Esophagus muscularis mucosa (tissue), 4 donors: ENCODE data around the gene LYVE1. TPM values are rescaled to one million over a fixed set of nuclear protein-coding genes. Genes with fewer than 3 reads are reported as not detected.

ENCODE experiments used
- DNase-seq: peaks from one replicate; pipeline ENCODE4 v3.0.0-alpha.2; 2017; ENCODE audit errors: extremely low spot score
- H3K27ac ChIP-seq, 4 donors: fragments of 200-600 bp; sonication (generic); replicated peaks in 1 of 4; 1 replicate in 3 of 4; 2 replicates in 1 of 4; pipeline ENCODE4 v1.5.1; 2016 to 2019; ENCODE audit warnings: mild to moderate bottlenecking in 1 of 4
- H3K27me3 ChIP-seq, 4 donors: fragments of 200-600 bp; sonication (generic); one replicate each; pipeline versions ENCODE4 v1.5.1 to v1.6.0; 2016 to 2019
- H3K36me3 ChIP-seq, 4 donors: fragments of 200-600 bp; sonication (generic); one replicate each; pipeline ENCODE4 v1.5.1; 2016 to 2019
- H3K4me1 ChIP-seq, 4 donors: fragments of 200-600 bp; sonication (generic); one replicate each; pipeline ENCODE4 v1.5.1; 2016 to 2019
- H3K4me3 ChIP-seq, 4 donors: fragments of 200-600 bp; sonication (generic); 1 replicate in 2 of 4; 2 replicates in 2 of 4; pipeline ENCODE4 v1.5.1; 2016 to 2019; ENCODE audit warnings: mild to moderate bottlenecking in 4 of 4, moderate library complexity in 1 of 4
- H3K9me3 ChIP-seq, 4 donors: fragments of 200-600 bp; sonication (generic); 1 replicate in 3 of 4; 2 replicates in 1 of 4; pipeline ENCODE4 v1.5.1; 2016 to 2019
- CTCF ChIP-seq, 3 experiments: fragments of 200-600 bp in 2 of 3; fragments of 450-650 bp in 1 of 3; sonication (generic) in 2 of 3; IDR thresholded peaks; one replicate each; pipeline ENCODE4 v1.5.1; 2017 to 2019; ENCODE audit warnings: antibody characterized with exemption in 3 of 3, mild to moderate bottlenecking in 2 of 3, moderate library complexity in 1 of 3
- EP300 ChIP-seq: sonication (generic); formaldehyde crosslinking; IDR thresholded peaks from one replicate; pipeline ENCODE4 v1.6.1; 2017; ENCODE audit warnings: antibody characterized with exemption
- POLR2A ChIP-seq: fragments of 450-650 bp; IDR thresholded peaks from one replicate; pipeline ENCODE4 v1.6.1; 2017; ENCODE audit warnings: antibody characterized with exemption, moderate library complexity, mild to moderate bottlenecking, low read depth
- POLR2AphosphoS5 ChIP-seq, 2 donors: sonication (generic); formaldehyde crosslinking; IDR thresholded peaks; one replicate each; pipeline ENCODE4 v1.6.1; 2017; ENCODE audit warnings: antibody characterized with exemption in 2 of 2
- WGBS: methylation state at CpG from one replicate; pipeline ENCODE4 v1.1.5; 2018; 5-methylcytosine and 5-hydroxymethylcytosine counted together
- intact Hi-C: fragments of 100-400 bp; cut with DNase I; formaldehyde crosslinking; loops from one replicate; pipeline ENCODE4 v1.15.1; 2023
- total RNA-seq, 4 donors: library from RNA; depleted of rRNA; stranded (reverse); fragments of >200 nt; gene quantifications; one replicate each; pipeline versions ENCODE4 v1.1.0 to v1.2.1, GENCODE V29; 2016

LYVE1 gene
- total RNA-seq, 4 donors from 2014 or later = 59.5 to 150 (median 74.3) TPM

DNA sequence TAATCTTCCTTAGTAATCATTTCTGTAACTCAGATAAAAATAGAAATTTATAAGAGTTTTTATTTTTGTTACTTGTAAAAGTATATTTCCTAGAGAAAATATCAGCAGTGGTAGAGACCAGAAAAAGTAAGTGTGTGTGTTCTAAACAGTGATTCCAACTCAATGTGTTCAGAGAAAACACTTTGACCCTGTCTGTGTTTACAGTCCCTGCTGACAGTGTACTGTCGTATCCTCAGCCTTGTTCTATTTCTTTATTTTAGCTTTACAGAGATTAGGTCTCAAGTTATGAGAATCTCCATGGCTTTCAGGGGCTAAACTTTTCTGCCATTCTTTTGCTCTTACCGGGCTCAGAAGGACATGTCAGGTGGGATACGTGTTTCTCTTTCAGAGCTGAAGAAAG is 10.2 kb downstream of the LYVE1 start:
- Histone ChIP-seq H3K4me3 (no peak overlapping the region), H3K27ac (no peak overlapping the region), H3K9me3 (no peaks in the 10 kb centered on the region), H3K27me3 (no peaks in the 10 kb centered on the region), H3K4me1 (no peaks in the 10 kb centered on the region), H3K36me3 (no peaks in the 10 kb centered on the region)
- 79% methylated on average over 3 of the region's 3 CpGs for WGBS
- intact Hi-C loops = no loop called here
- no peak for DNase-seq
- TF ChIP-seq POLR2A (no peak), POLR2AphosphoS5 (IDR thresholded peaks at IDR 0.05) (no peak), EP300 (no peak), CTCF (IDR thresholded peaks at IDR 0.05) (no peak)

GRCh38 chr11:10556590-10556989 is 11.9 kb downstream of the LYVE1 start:
- Histone ChIP-seq H3K4me1 (no peaks in the 10 kb centered on the region), H3K27ac (no peak overlapping the region), H3K36me3 (no peaks in the 10 kb centered on the region), H3K27me3 (no peaks in the 10 kb centered on the region), H3K4me3 (no peak overlapping the region), H3K9me3 (no peaks in the 10 kb centered on the region)
- DNase-seq = no peak
- intact Hi-C loops = no loop called here
- WGBS = 69% methylated on average over 1 of the region's 1 CpG
- TF ChIP-seq POLR2A = no peak

- no peaks in the 10 kb centered on the region for H3K4me1 ChIP-seq
- intact Hi-C loops = no loop called here
- no peaks in the 10 kb centered on the region for H3K27me3 ChIP-seq
- WGBS = 83% methylated on average over 3 of the region's 3 CpGs
- no peak overlapping the region for H3K4me3 ChIP-seq
- H3K36me3 ChIP-seq = no peaks in the 10 kb centered on the region
- no peak for TF ChIP-seq POLR2A
- TF ChIP-seq POLR2AphosphoS5 (IDR thresholded peaks at IDR 0.05) = no peak
- TF ChIP-seq EP300 = no peak
- no peak for TF ChIP-seq CTCF (IDR thresholded peaks at IDR 0.05)
- no peaks in the 10 kb centered on the region for H3K9me3 ChIP-seq
- no peak overlapping the region for H3K27ac ChIP-seq
- DNase-seq = no peak
Measured at GRCh38 chr11:10551845-10552352, 16.6 kb downstream of the LYVE1 start.

- intact Hi-C loops = no loop called here
- H3K27me3 ChIP-seq = no peaks in the 10 kb centered on the region
- H3K36me3 ChIP-seq = no peaks in the 10 kb centered on the region
- no peak overlapping the region for H3K27ac ChIP-seq
- 84% methylated on average over 4 of the region's 4 CpGs for WGBS
- H3K9me3 ChIP-seq = no peaks in the 10 kb centered on the region
- no peak for DNase-seq
- H3K4me1 ChIP-seq = no peaks in the 10 kb centered on the region
- H3K4me3 ChIP-seq = no peak overlapping the region
- no peak for TF ChIP-seq EP300
- no peak for TF ChIP-seq POLR2AphosphoS5 (IDR thresholded peaks at IDR 0.05)
- TF ChIP-seq CTCF (IDR thresholded peaks at IDR 0.05) = no peak
- no peak for TF ChIP-seq POLR2A
Measured at GRCh38 chr11:10551290-10551592, 17.2 kb downstream of the LYVE1 start.

GRCh38 chr11:10550503-10551289 is 17.8 kb downstream of the LYVE1 start:
- no peaks in the 10 kb centered on the region for H3K9me3 ChIP-seq
- H3K27ac ChIP-seq = no peak overlapping the region
- intact Hi-C loops = no loop called here
- H3K4me3 ChIP-seq = no peak overlapping the region
- 96% methylated on average over 3 of the region's 3 CpGs for WGBS
- H3K4me1 ChIP-seq = no peaks in the 10 kb centered on the region
- DNase-seq = no peak
- H3K36me3 ChIP-seq = no peaks in the 10 kb centered on the region
- no peak for TF ChIP-seq POLR2AphosphoS5 (IDR thresholded peaks at IDR 0.05)
- TF ChIP-seq POLR2A = no peak
- TF ChIP-seq EP300 = no peak
- no peak for TF ChIP-seq CTCF (IDR thresholded peaks at IDR 0.05)
- no peaks in the 10 kb centered on the region for H3K27me3 ChIP-seq
